KOPT-K1 (cell line): ENCODE results near the gene TMEM235.

Experiments
- H3K27ac ChIP-seq: fragments of 200-600 bp; sonication (generic); 2 replicates; pipeline ENCODE4 v1.5.1; 2016; ENCODE audit warnings: antibody characterized with exemption, mild to moderate bottlenecking, low read depth, low read length; ENCODE audit not compliant: poor library complexity, severe bottlenecking
- H3K36me3 ChIP-seq: fragments of 200-600 bp; sonication (generic); 2 replicates; pipeline ENCODE4 v1.5.1; 2017; ENCODE audit warnings: antibody characterized with exemption, mild to moderate bottlenecking, low read length, moderate library complexity; ENCODE audit not compliant: insufficient read depth
- H3K9me3 ChIP-seq: fragments of 200-600 bp; sonication (generic); 2 replicates; pipeline ENCODE4 v1.5.1; 2017; ENCODE audit warnings: antibody characterized with exemption, low read length, mild to moderate bottlenecking; ENCODE audit not compliant: insufficient read depth, poor library complexity, severe bottlenecking

TMEM235 gene

GRCh38 chr17:78230996-78231935 lies at the start of gene TMEM235:
TSS of gene TMEM235 (plus strand) at chr17:78231631. CDS start at chr17:78232024, 393 bp downstream.
- H3K9me3 ChIP-seq: no peaks in the 10 kb centered on the region
- H3K27ac ChIP-seq: no peak within 1 kb of the TSS
- H3K36me3 ChIP-seq: no peaks in the 10 kb centered on the region

GRCh38 chr17:78182504-78182903 lies 48.9 kb upstream of the TMEM235 start:
- H3K9me3 ChIP-seq: no peaks in the 10 kb centered on the region

GRCh38 chr17:78183916-78184315 lies 47.5 kb upstream of the TMEM235 start:
- Histone ChIP-seq H3K9me3 (no peaks in the 10 kb centered on the region), H3K27ac (no peak overlapping the region), H3K36me3 (peaks cover 8% of the 10 kb centered on the region; the same call in 1 of the 2 replicates)

More at GRCh38 chr17:78182504-78182903, 48.9 kb upstream of the TMEM235 start:
- Histone ChIP-seq H3K27ac (no peak overlapping the region), H3K36me3 (peaks cover 12% of the 10 kb centered on the region; the same call in 1 of the 2 replicates)

GRCh38 chr17:78184351-78184750 lies 47.1 kb upstream of the TMEM235 start:
- Histone ChIP-seq H3K9me3 (no peaks in the 10 kb centered on the region), H3K36me3 (peaks cover 6% of the 10 kb centered on the region; the same call in 1 of the 2 replicates), H3K27ac (no peak overlapping the region)

GRCh38 chr17:78184868-78185267 lies 46.6 kb upstream of the TMEM235 start:
- H3K27ac ChIP-seq: no peak overlapping the region
- peaks cover 6% of the 10 kb centered on the region; the same call in 1 of the 2 replicates for H3K36me3 ChIP-seq

GRCh38 chr17:78185981-78186691 lies 45.3 kb upstream of the TMEM235 start:
- Histone ChIP-seq H3K27ac (no peak overlapping the region), H3K36me3 (no peaks in the 10 kb centered on the region; the same call in 1 of the 2 replicates), H3K9me3 (no peaks in the 10 kb centered on the region)

More at GRCh38 chr17:78184868-78185267, 46.6 kb upstream of the TMEM235 start:
- H3K9me3 ChIP-seq: no peaks in the 10 kb centered on the region

- Histone ChIP-seq H3K36me3 (no peaks in the 10 kb centered on the region; the same call in 1 of the 2 replicates), H3K9me3 (no peaks in the 10 kb centered on the region), H3K27ac (peak within 1 kb of the TSS; percentile 41)
Measured at GRCh38 chr17:78186692-78187595, 44.5 kb upstream of the TMEM235 start, which contains the start of the genes AFMID and TK1. TSS of gene AFMID (plus strand) at chr17:78187362. CDS start at chr17:78187371, 9 bp downstream. TSS of gene TK1 (minus strand) at chr17:78187052. CDS start at chr17:78186994, 58 bp downstream.

GRCh38 chr17:78196716-78197115 lies 34.7 kb upstream of the TMEM235 start:
- H3K9me3 ChIP-seq: no peaks in the 10 kb centered on the region
- H3K36me3 ChIP-seq: peaks cover 16% of the 10 kb centered on the region; the same call in 1 of the 2 replicates
- H3K27ac ChIP-seq: no peak overlapping the region

GRCh38 chr17:78197147-78197832 lies 34.1 kb upstream of the TMEM235 start:
- Histone ChIP-seq H3K27ac (no peak overlapping the region), H3K9me3 (no peaks in the 10 kb centered on the region), H3K36me3 (peaks cover 16% of the 10 kb centered on the region; the same call in 1 of the 2 replicates)

GRCh38 chr17:78200451-78200850 lies 31.0 kb upstream of the TMEM235 start:
- H3K36me3 ChIP-seq: peaks cover 10% of the 10 kb centered on the region; the same call in 1 of the 2 replicates
- no peak overlapping the region for H3K27ac ChIP-seq
- no peaks in the 10 kb centered on the region for H3K9me3 ChIP-seq

- no peaks in the 10 kb centered on the region; the same call in 1 of the 2 replicates for H3K36me3 ChIP-seq
- no peak overlapping the region for H3K27ac ChIP-seq
Measured at GRCh38 chr17:78202666-78203065, 28.8 kb upstream of the TMEM235 start.

GRCh38 chr17:78204387-78205123 lies 26.9 kb upstream of the TMEM235 start:
- no peaks in the 10 kb centered on the region for H3K9me3 ChIP-seq
- H3K36me3 ChIP-seq: no peaks in the 10 kb centered on the region; the same call in 1 of the 2 replicates
- no peak overlapping the region for H3K27ac ChIP-seq

More at GRCh38 chr17:78202666-78203065, 28.8 kb upstream of the TMEM235 start:
- H3K9me3 ChIP-seq: no peaks in the 10 kb centered on the region

GRCh38 chr17:78205124-78205775 lies 26.2 kb upstream of the TMEM235 start:
- Histone ChIP-seq H3K9me3 (no peaks in the 10 kb centered on the region), H3K27ac (no peak overlapping the region), H3K36me3 (no peaks in the 10 kb centered on the region; the same call in 1 of the 2 replicates)
